ENCODE data around the gene AOPEP. TPM values are rescaled to one million over a fixed set of nuclear protein-coding genes. Genes with fewer than 3 reads are reported as not detected.

The AOPEP gene
- total RNA-seq, 1 experiment from 2014 or later: 15.0 TPM

- Histone ChIP-seq H2AK5ac (ENCODE audit: insufficient read length, low read length) (no peak overlapping the region), H3K4me1 (ENCODE audit: insufficient read depth, low read length) (no peaks in the 10 kb centered on the region; the same call in 1 of the 2 replicates), H3K23me2 (ENCODE audit: insufficient read length, low read depth, low read length, poor library complexity, severe bottlenecking) (no peaks in the 10 kb centered on the region), H4K91ac (ENCODE audit: insufficient read length, low read depth, low read length) (no peak overlapping the region), H3K9ac (ENCODE audit: extremely low read depth, insufficient read length, low read length) (no peak overlapping the region), H3K56ac (ENCODE audit: insufficient read length, low read depth, low read length) (no peak overlapping the region), H3K27me3 (ENCODE audit: insufficient read depth, low read length) (no peaks in the 10 kb centered on the region), H3K79me1 (ENCODE audit: insufficient read depth, low read depth, low read length, poor library complexity, severe bottlenecking) (no peaks in the 10 kb centered on the region), H2BK15ac (ENCODE audit: low read depth, low read length) (no peak overlapping the region), H3K79me2 (ENCODE audit: insufficient read depth, low read length) (no peaks in the 10 kb centered on the region), H2BK5ac (ENCODE audit: insufficient read length, low read length) (no peak overlapping the region), H3K27ac (ENCODE audit: insufficient read length, low read depth, low read length) (no peak overlapping the region), H3K4me2 (ENCODE audit: insufficient read depth, insufficient read length, low read length) (no peak overlapping the region), H4K8ac (replicated peaks; ENCODE audit: insufficient read length, low read depth, low read length) (no peak overlapping the region), H3K9me3 (ENCODE audit: control insufficient read depth, low read depth, low read length) (no peaks in the 10 kb centered on the region), H3K14ac (ENCODE audit: insufficient read depth, low read length) (no peak overlapping the region), H3T11ph (ENCODE audit: low read length) (no peak overlapping the region), H3K18ac (ENCODE audit: insufficient read length, low read depth, low read length) (no peak overlapping the region), H4K20me1 (ENCODE audit: control insufficient read depth, insufficient read depth, insufficient read length) (no peaks in the 10 kb centered on the region), H3K4ac (ENCODE audit: low read depth, low read length) (no peak overlapping the region), H2BK12ac (ENCODE audit: insufficient read length, low read depth, low read length) (no peak overlapping the region), H2BK120ac (ENCODE audit: low read depth, low read length, poor library complexity, severe bottlenecking) (no peak overlapping the region), H2AFZ (ENCODE audit: low read length) (no peak overlapping the region), H3K23ac (ENCODE audit: insufficient read length, low read depth, low read length) (no peak overlapping the region), H2BK20ac (ENCODE audit: low read depth, low read length, poor library complexity, severe bottlenecking) (no peak overlapping the region), H4K5ac (ENCODE audit: insufficient read length, low read depth, low read length) (no peak overlapping the region)
- no peak overlapping the region for H3K4me3 Mint-ChIP-seq
- H3K9me3 Mint-ChIP-seq: no peaks in the 10 kb centered on the region
- peaks cover 19 to 42% of the 10 kb centered on the region in 2 experiments for H3K4me1 Mint-ChIP-seq
- no peaks in the 10 kb centered on the region for H3K27me3 Mint-ChIP-seq (ENCODE audit: low read depth)
- no peaks in the 10 kb centered on the region for H3K36me3 Mint-ChIP-seq (ENCODE audit: insufficient read depth in 1 of 3, low read depth in 3 of 3)
- no CpG with 5 or more reads among the region's 10 CpGs for WGBS (ENCODE audit: extremely low coverage, insufficient read length, low lambda C conversion rate)
- H3K27ac Mint-ChIP-seq: peak overlapping the region in 1 of 3 experiments; percentile 62; a peak in 1 of 7 replicates
- TF ChIP-seq CTCF (conservative IDR thresholded peaks at IDR 0.05): no peak
- DNase-seq: no peak
Observed at GRCh38 chr9:94974154-94974879, 247.8 kb downstream of the AOPEP start.
